Psoas muscle (tissue), 8 donors: ENCODE measurements around the gene PGBD5. TPM values are rescaled to one million over a fixed set of nuclear protein-coding genes. Genes with fewer than 3 reads are reported as not detected.

ENCODE experiments used
- ATAC-seq, 4 donors: fragments of 200-7000 bp; cut with Tn5 transposase; one replicate each; pipeline ENCODE4 v1.9.1; 2020; ENCODE audit warnings: moderate library complexity in 3 of 4, mild to moderate bottlenecking in 2 of 4
- DNase-seq, 2 donors: peaks; one replicate each; pipeline ENCODE4 v3.0.0-alpha.2; 2020
- H3K27ac ChIP-seq: fragments of 200-600 bp; one replicate; pipeline ENCODE4 v1.8.0; 2022
- H3K27me3 ChIP-seq, 3 donors: fragments of 200-600 bp in 1 of 3; one replicate each; pipeline versions ENCODE4 v1.6.1 to v1.8.0; 2013 to 2022; ENCODE audit warnings: low read length in 2 of 3, mild to moderate bottlenecking in 2 of 3, moderate library complexity in 1 of 3; ENCODE audit not compliant: insufficient read depth in 3 of 3
- H3K36me3 ChIP-seq, 2 donors: fragments of 200-600 bp in 1 of 2; one replicate each; pipeline versions ENCODE4 v1.6.1 to v1.8.0; 2013 to 2022; ENCODE audit warnings: low read depth in 1 of 2, mild to moderate bottlenecking in 1 of 2, moderate library complexity in 1 of 2; ENCODE audit not compliant: insufficient read depth in 1 of 2
- H3K4me1 ChIP-seq: fragments of 200-600 bp; one replicate; pipeline ENCODE4 v1.8.0; 2022
- H3K4me3 ChIP-seq: fragments of 200-600 bp; one replicate; pipeline ENCODE4 v1.8.0; 2022; ENCODE audit warnings: mild to moderate bottlenecking
- H3K9me3 ChIP-seq: fragments of 200-600 bp; one replicate; pipeline ENCODE4 v1.8.0; 2022
- CTCF ChIP-seq: fragments of 200-600 bp; IDR thresholded peaks from one replicate; pipeline ENCODE4 v1.8.0; 2022; ENCODE audit warnings: antibody characterized with exemption
- WGBS, 3 donors: extraction: QIAGEN DNeasy Blood & Tissue Kit; methylation state at CpG; one replicate each; pipeline versions ENCODE4 v1.1.6 to v1.1.7; 2013; 5-methylcytosine and 5-hydroxymethylcytosine counted together
- intact Hi-C, 2 donors: fragments of 100-400 bp; cut with DNase I; formaldehyde crosslinking; loops; one replicate each; pipeline versions ENCODE4 v1.11.0 to v1.14.2; 2022
- polyA plus RNA-seq, 3 donors: library from polyadenylated mRNA; stranded (reverse); fragments of 200-250 nt; gene quantifications; one replicate each; pipeline ENCODE4 v1.2.3, GENCODE V29; 2013
- total RNA-seq, 4 donors: library from RNA; stranded (reverse); fragmentation: NEBNext Ultra II Directional in 2 of 4; extraction: Animal tissue kit (Norgen Biotek cat#: 25700) in 2 of 4; gene quantifications; one replicate each; pipeline versions ENCODE4 v1.2.1 to v1.2.4, GENCODE V29; 2021 to 2023
- donor health status: healthy with polysubstance abuse.
- donor health status: DM: no; HTN: no; CAD: no; lungs with moderate emphysema.
- donor health status: Bipolar disorder and iron deficiency.
- donor health status: healthy.
- donor health status: DM: yes; HTN: yes; CAD: no.
- donor health status: DM: no; HTN: no; CAD: no.
- donor health status: DM: no; HTN: no; CAD: no.
- donor health status: DM: yes; HTN: yes; CAD: no.

PGBD5 gene
- total and polyA plus RNA-seq, 7 donors = 2.1 to 9.8 (median 4.5) TPM

DNA sequence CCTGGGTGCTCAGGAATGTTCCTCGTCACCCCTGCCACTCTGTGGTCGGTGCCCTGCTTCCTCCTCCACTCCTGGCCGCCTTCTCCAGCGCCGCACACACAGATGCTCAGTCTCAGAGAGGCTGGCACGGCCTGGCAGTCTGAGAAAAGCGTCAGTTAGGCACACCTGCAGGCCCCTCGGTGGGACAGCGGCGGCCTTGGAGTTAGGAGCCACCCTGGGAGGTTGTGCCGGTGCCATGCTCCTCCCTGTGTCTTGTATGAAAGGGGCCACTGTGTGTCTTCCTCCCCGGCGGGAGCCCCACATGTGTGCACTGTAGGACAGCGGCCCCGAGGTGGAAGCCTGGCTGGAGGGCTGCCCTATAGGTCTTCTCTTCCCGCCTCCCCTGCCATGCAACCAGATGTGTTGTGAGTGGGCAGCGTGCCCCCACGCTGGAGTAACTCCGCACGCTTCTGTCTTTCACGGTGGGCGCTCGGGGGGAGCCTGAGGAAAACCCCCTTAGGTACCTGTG is 145.2 kb downstream of the PGBD5 start:
- peak in 2 of 4 donors; percentile 5 to 29 for ATAC-seq
- intact Hi-C loops = no loop called here

GRCh38 chr1:230280054-230280795 is 145.9 kb downstream of the PGBD5 start:
- TF ChIP-seq CTCF = peak; percentile 34
- intact Hi-C loops = no loop called here
- H3K27me3 ChIP-seq = no peaks in the 10 kb centered on the region
- peak in 1 of 2 donors; percentile 60 for DNase-seq
- H3K9me3 ChIP-seq = no peaks in the 10 kb centered on the region
- no peak overlapping the region for H3K4me3 ChIP-seq
- no peaks in the 10 kb centered on the region for H3K4me1 ChIP-seq
- peaks cover 0 to 66% of the 10 kb centered on the region in 2 donors for H3K36me3 ChIP-seq
- ATAC-seq = peak; percentile 53 to 92 (median 82)
- peak overlapping the region; percentile 21 for H3K27ac ChIP-seq
- 65 to 76% (median 70%) methylated on average over 24 of the region's 24 CpGs for WGBS, 3 donors

More for the DNA sequence above, 145.2 kb downstream of the PGBD5 start:
- H3K4me1 ChIP-seq = no peaks in the 10 kb centered on the region
- no peak for TF ChIP-seq CTCF
- H3K9me3 ChIP-seq = no peaks in the 10 kb centered on the region
- peaks cover 0 to 59% of the 10 kb centered on the region in 2 donors for H3K36me3 ChIP-seq
- no peak overlapping the region for H3K4me3 ChIP-seq
- peak in 1 of 2 donors; percentile 40 for DNase-seq
- no peaks in the 10 kb centered on the region for H3K27me3 ChIP-seq
- H3K27ac ChIP-seq = peak overlapping the region; percentile 21
- 85 to 93% (median 88%) methylated on average over 23 of the region's 23 CpGs for WGBS, 3 donors

GRCh38 chr1:230279583-230279945 is 146.6 kb downstream of the PGBD5 start:
- Histone ChIP-seq H3K9me3 (no peaks in the 10 kb centered on the region), H3K36me3 (peaks cover 0 to 73% of the 10 kb centered on the region in 2 donors), H3K4me1 (no peaks in the 10 kb centered on the region), H3K27ac (no peak overlapping the region), H3K27me3 (no peaks in the 10 kb centered on the region), H3K4me3 (no peak overlapping the region)
- intact Hi-C loops = no loop called here
- WGBS, 3 donors = 95 to 96% (median 95%) methylated on average over 24 of the region's 24 CpGs
- DNase-seq (peak in 1 of 2 donors; percentile 50), ATAC-seq (no peak)
- no peak for TF ChIP-seq CTCF

GRCh38 chr1:230278871-230279582 is 147.1 kb downstream of the PGBD5 start:
- Histone ChIP-seq H3K27me3 (no peaks in the 10 kb centered on the region), H3K4me1 (no peaks in the 10 kb centered on the region), H3K4me3 (no peak overlapping the region), H3K9me3 (no peaks in the 10 kb centered on the region), H3K36me3 (peaks cover 0 to 78% of the 10 kb centered on the region in 2 donors), H3K27ac (no peak overlapping the region)
- WGBS, 3 donors = 86 to 90% (median 88%) methylated on average over 20 of the region's 20 CpGs
- TF ChIP-seq CTCF = no peak
- DNase-seq = no peak
- ATAC-seq = no peak
- intact Hi-C loops = no loop called here
